Measurements from ENCODE around the gene NDUFA11. TPM values are rescaled to one million over a fixed set of nuclear protein-coding genes. Genes with fewer than 3 reads are reported as not detected.
"Not testable (repeated sequence)": the region's sequence is repeated elsewhere in the genome, so short reads cannot be mapped to it uniquely, and the experiment has no call there.

NDUFA11 gene
- total RNA-seq, 2 experiments from 2014 or later: 280 to 293 TPM

- TF ChIP-seq EZH2phosphoT487 (IDR thresholded peaks at IDR 0.05; ENCODE audit: borderline replicate concordance, low read depth, low read length): no peak
- no peak for TF ChIP-seq CTCF (conservative IDR thresholded peaks at IDR 0.05; ENCODE audit: low read length)
- no peaks in the 10 kb centered on the region for H3K9me3 ChIP-seq (ENCODE audit: low read length)
- ChIA-PET POLR2A (no interaction called here), CTCF (ENCODE audit: unreplicated experiment) (no interaction called here)
- H3K79me2 ChIP-seq (ENCODE audit: insufficient read depth, low read depth, low read length): no peaks in the 10 kb centered on the region
- no peak for DNase-seq (ENCODE audit: low spot score)
- no peaks in the 10 kb centered on the region for H4K20me1 ChIP-seq (ENCODE audit: insufficient read depth, low read length)
- H3K9me2 ChIP-seq (ENCODE audit: insufficient read depth, low read length): no peaks in the 10 kb centered on the region
- H3K4me2 ChIP-seq (ENCODE audit: low read length): no peak overlapping the region
- H2AFZ ChIP-seq (ENCODE audit: low read length): no peak overlapping the region
- no peaks in the 10 kb centered on the region for H3K36me3 ChIP-seq (ENCODE audit: insufficient read depth, low read length)
- H3K27ac ChIP-seq (ENCODE audit: low read depth, low read length, poor library complexity, severe bottlenecking): no peak overlapping the region
- BruUV-seq (replicated peaks): no TSS peak
- peaks cover 7% of the 10 kb centered on the region for H3K4me1 ChIP-seq (ENCODE audit: insufficient read depth, low read length, poor library complexity, severe bottlenecking)
- no peak overlapping the region for H3K4me3 ChIP-seq (ENCODE audit: low read depth, low read length, poor library complexity, severe bottlenecking)
- intact Hi-C loops (cut with micrococcal nuclease; ENCODE audit: unreplicated experiment): no loop called here
These were observed 40.4 kb downstream of the NDUFA11 start for GRCh38 chr19:5863030-5863665.

- Histone ChIP-seq H4K20me1 (ENCODE audit: insufficient read depth, low read length) (no peaks in the 10 kb centered on the region), H3K9me2 (ENCODE audit: insufficient read depth, low read length) (no peaks in the 10 kb centered on the region), H3K27ac (ENCODE audit: low read depth, low read length, poor library complexity, severe bottlenecking) (no peak overlapping the region), H3K79me2 (ENCODE audit: insufficient read depth, low read depth, low read length) (no peaks in the 10 kb centered on the region), H3K4me1 (ENCODE audit: insufficient read depth, low read length, poor library complexity, severe bottlenecking) (no peaks in the 10 kb centered on the region), H3K4me2 (ENCODE audit: low read length) (no peak overlapping the region), H3K4me3 (ENCODE audit: low read depth, low read length, poor library complexity, severe bottlenecking) (no peak overlapping the region), H2AFZ (ENCODE audit: low read length) (no peak overlapping the region), H3K36me3 (ENCODE audit: insufficient read depth, low read length) (no peaks in the 10 kb centered on the region), H3K9me3 (ENCODE audit: low read length) (no peaks in the 10 kb centered on the region)
- intact Hi-C loops (cut with micrococcal nuclease; ENCODE audit: unreplicated experiment): no loop called here
- TF ChIP-seq CTCF (conservative IDR thresholded peaks at IDR 0.05; ENCODE audit: low read length) (no peak), EZH2phosphoT487 (IDR thresholded peaks at IDR 0.05; ENCODE audit: borderline replicate concordance, low read depth, low read length) (no peak)
- DNase-seq (ENCODE audit: low spot score): no peak
- CTCF ChIA-PET (ENCODE audit: unreplicated experiment): no interaction called here
- BruUV-seq (replicated peaks): no TSS peak
- POLR2A ChIA-PET: no interaction called here
These were observed 46.1 kb downstream of the NDUFA11 start for GRCh38 chr19:5857203-5858081.

GRCh38 chr19:5855151-5855550 lies 48.4 kb downstream of the NDUFA11 start:
- H3K79me2 ChIP-seq (ENCODE audit: insufficient read depth, low read depth, low read length); H4K20me1 ChIP-seq (ENCODE audit: insufficient read depth, low read length); BruUV-seq (replicated peaks); H3K4me3 ChIP-seq (ENCODE audit: low read depth, low read length, poor library complexity, severe bottlenecking); H3K4me2 ChIP-seq (ENCODE audit: low read length); H2AFZ ChIP-seq (ENCODE audit: low read length); H3K36me3 ChIP-seq (ENCODE audit: insufficient read depth, low read length); H3K27ac ChIP-seq (ENCODE audit: low read depth, low read length, poor library complexity, severe bottlenecking); CTCF ChIA-PET (ENCODE audit: unreplicated experiment); intact Hi-C loops (cut with micrococcal nuclease; ENCODE audit: unreplicated experiment); H3K9me3 ChIP-seq (ENCODE audit: low read length); DNase-seq (ENCODE audit: low spot score); H3K9me2 ChIP-seq (ENCODE audit: insufficient read depth, low read length): not testable (repeated sequence)
- peaks cover 13% of the 10 kb centered on the region for H3K4me1 ChIP-seq (ENCODE audit: insufficient read depth, low read length, poor library complexity, severe bottlenecking)
- POLR2A ChIA-PET: interaction anchor here (0.7 kb wide), 1 partner anchor 23 kb away, joined by 3 read pairs; no protein-coding TSS in a partner anchor

- H3K9me2 ChIP-seq (ENCODE audit: insufficient read depth, low read length); H3K9me3 ChIP-seq (ENCODE audit: low read length); H2AFZ ChIP-seq (ENCODE audit: low read length); POLR2A ChIA-PET; H3K36me3 ChIP-seq (ENCODE audit: insufficient read depth, low read length); BruUV-seq (replicated peaks); H3K4me2 ChIP-seq (ENCODE audit: low read length); intact Hi-C loops (cut with micrococcal nuclease; ENCODE audit: unreplicated experiment); H3K27ac ChIP-seq (ENCODE audit: low read depth, low read length, poor library complexity, severe bottlenecking); DNase-seq (ENCODE audit: low spot score); H4K20me1 ChIP-seq (ENCODE audit: insufficient read depth, low read length); H3K4me3 ChIP-seq (ENCODE audit: low read depth, low read length, poor library complexity, severe bottlenecking); H3K79me2 ChIP-seq (ENCODE audit: insufficient read depth, low read depth, low read length): not testable (repeated sequence)
- H3K4me1 ChIP-seq (ENCODE audit: insufficient read depth, low read length, poor library complexity, severe bottlenecking): peaks cover 14% of the 10 kb centered on the region
- CTCF ChIA-PET (ENCODE audit: unreplicated experiment): interaction anchor here (0.6 kb wide), 1 partner anchor 31 kb away, joined by 3 read pairs; no protein-coding TSS in a partner anchor
These were observed 49.5 kb downstream of the NDUFA11 start for GRCh38 chr19:5854121-5854520.

Data from OCI-LY7 (cell line).